ENCODE results near the gene RPS6KC1.

DNA sequence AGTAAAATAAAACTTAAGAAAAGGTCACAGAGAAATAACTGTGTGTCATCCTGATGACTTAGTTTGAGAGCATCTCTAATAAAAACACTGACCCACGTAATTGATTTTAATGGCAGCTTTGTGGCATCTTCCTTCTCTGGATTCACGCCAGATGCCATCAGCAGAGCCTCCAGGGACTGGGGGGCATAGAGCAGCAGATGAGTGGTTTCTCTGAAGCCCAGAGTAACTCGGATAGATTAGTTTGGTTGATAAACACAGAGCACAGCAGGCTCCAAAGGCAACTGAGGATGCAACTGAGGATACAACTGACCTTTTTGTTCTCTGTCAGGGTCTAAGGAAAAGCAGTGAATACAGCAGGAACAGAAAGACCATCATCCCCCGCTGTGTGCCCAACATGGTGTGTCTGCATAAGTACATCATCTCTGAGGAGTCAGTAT, 180.8 kb downstream of the RPS6KC1 start:
- TF ChIP-seq, protein P1, sequence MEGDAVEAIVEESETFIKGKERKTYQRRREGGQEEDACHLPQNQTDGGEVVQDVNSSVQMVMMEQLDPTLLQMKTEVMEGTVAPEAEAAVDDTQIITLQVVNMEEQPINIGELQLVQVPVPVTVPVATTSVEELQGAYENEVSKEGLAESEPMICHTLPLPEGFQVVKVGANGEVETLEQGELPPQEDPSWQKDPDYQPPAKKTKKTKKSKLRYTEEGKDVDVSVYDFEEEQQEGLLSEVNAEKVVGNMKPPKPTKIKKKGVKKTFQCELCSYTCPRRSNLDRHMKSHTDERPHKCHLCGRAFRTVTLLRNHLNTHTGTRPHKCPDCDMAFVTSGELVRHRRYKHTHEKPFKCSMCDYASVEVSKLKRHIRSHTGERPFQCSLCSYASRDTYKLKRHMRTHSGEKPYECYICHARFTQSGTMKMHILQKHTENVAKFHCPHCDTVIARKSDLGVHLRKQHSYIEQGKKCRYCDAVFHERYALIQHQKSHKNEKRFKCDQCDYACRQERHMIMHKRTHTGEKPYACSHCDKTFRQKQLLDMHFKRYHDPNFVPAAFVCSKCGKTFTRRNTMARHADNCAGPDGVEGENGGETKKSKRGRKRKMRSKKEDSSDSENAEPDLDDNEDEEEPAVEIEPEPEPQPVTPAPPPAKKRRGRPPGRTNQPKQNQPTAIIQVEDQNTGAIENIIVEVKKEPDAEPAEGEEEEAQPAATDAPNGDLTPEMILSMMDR (IDR thresholded peaks at IDR 0.05) = no peak
- no peak for TF ChIP-seq POLR2A (IDR thresholded peaks at IDR 0.05)

Data from ovary (tissue), 3 donors.